ENCODE results near the gene CDC42EP4.
"Not testable (repeated sequence)": the region's sequence is repeated elsewhere in the genome, so short reads cannot be mapped to it uniquely, and the experiment has no call there.

Gene CDC42EP4

GRCh38 chr17:73319766-73320165 lies 8.0 kb upstream of the CDC42EP4 start:
- DNase-seq (ENCODE audit: low spot score): no peak

GRCh38 chr17:73318836-73319235 lies 7.0 kb upstream of the CDC42EP4 start:
- DNase-seq (ENCODE audit: low spot score): no peak

GRCh38 chr17:73318427-73318813 lies 6.6 kb upstream of the CDC42EP4 start:
- DNase-seq (ENCODE audit: low spot score): no peak

GRCh38 chr17:73317513-73318426 lies 6.0 kb upstream of the CDC42EP4 start:
- DNase-seq (ENCODE audit: low spot score): no peak

GRCh38 chr17:73316919-73317505 lies 5.2 kb upstream of the CDC42EP4 start:
- DNase-seq (ENCODE audit: low spot score): no peak

- DNase-seq (ENCODE audit: low spot score): no peak
Observed at GRCh38 chr17:73315471-73315870, 3.7 kb upstream of the CDC42EP4 start.

- no peak for DNase-seq (ENCODE audit: low spot score)
Observed at GRCh38 chr17:73313526-73314127, 1.8 kb upstream of the CDC42EP4 start.

GRCh38 chr17:73312887-73313286 lies 1.1 kb upstream of the CDC42EP4 start:
- not testable (repeated sequence) for DNase-seq (ENCODE audit: low spot score)

- no peak for DNase-seq (ENCODE audit: low spot score)
Observed at GRCh38 chr17:73311428-73311780, 397 bp downstream of the CDC42EP4 start.

GRCh38 chr17:73309727-73310596 lies 1.8 kb downstream of the CDC42EP4 start:
- DNase-seq (ENCODE audit: low spot score): peak; percentile 76

GRCh38 chr17:73308959-73309358 lies 2.8 kb downstream of the CDC42EP4 start:
- DNase-seq (ENCODE audit: low spot score): not testable (repeated sequence)

- DNase-seq (ENCODE audit: low spot score): peak; percentile 80
Observed at GRCh38 chr17:73308017-73308823, 3.6 kb downstream of the CDC42EP4 start.

- DNase-seq (ENCODE audit: low spot score): peak; percentile 53
Observed at GRCh38 chr17:73307130-73307529, 4.7 kb downstream of the CDC42EP4 start.

- no peak for DNase-seq (ENCODE audit: low spot score)
Observed at GRCh38 chr17:73305845-73306836, 5.7 kb downstream of the CDC42EP4 start.

- peak; percentile 38 for DNase-seq (ENCODE audit: low spot score)
Observed at GRCh38 chr17:73304971-73305812, 6.6 kb downstream of the CDC42EP4 start.

GRCh38 chr17:73304438-73304837 lies 7.4 kb downstream of the CDC42EP4 start:
- DNase-seq (ENCODE audit: low spot score): no peak

GRCh38 chr17:73302189-73302588 lies 9.6 kb downstream of the CDC42EP4 start:
- DNase-seq (ENCODE audit: low spot score): no peak

GRCh38 chr17:73301369-73301768 lies 10.4 kb downstream of the CDC42EP4 start:
- no peak for DNase-seq (ENCODE audit: low spot score)

GRCh38 chr17:73300392-73300791 lies 11.4 kb downstream of the CDC42EP4 start:
- DNase-seq (ENCODE audit: low spot score): no peak
